Transverse colon (tissue), 4 donors: ENCODE measurements around the gene NPPA. TPM values are rescaled to one million over a fixed set of nuclear protein-coding genes. Genes with fewer than 3 reads are reported as not detected.

ENCODE experiments used
- DNase-seq: peaks from one replicate; pipeline ENCODE4 v3.0.0-alpha.2; 2019
- H3K27ac ChIP-seq, 4 donors: fragments of 200-600 bp; sonication (generic); 2 replicates each; pipeline ENCODE4 v1.5.1; 2016 to 2018; ENCODE audit warnings: inconsistent platforms in 4 of 4
- H3K27me3 ChIP-seq: fragments of 200-600 bp; sonication (generic); 2 replicates; pipeline ENCODE4 v1.5.1; 2017; ENCODE audit warnings: inconsistent platforms
- H3K36me3 ChIP-seq, 4 donors: fragments of 200-600 bp; sonication (generic); 2 replicates each; pipeline ENCODE4 v1.5.1; 2017 to 2019; ENCODE audit warnings: inconsistent platforms in 4 of 4
- H3K4me1 ChIP-seq, 4 donors: fragments of 200-600 bp; sonication (generic); 2 replicates each; pipeline ENCODE4 v1.5.1; 2017 to 2020; ENCODE audit warnings: inconsistent platforms in 4 of 4
- H3K4me3 ChIP-seq, 4 donors: fragments of 200-600 bp; sonication (generic); 1 replicate in 1 of 4; 2 replicates in 3 of 4; pipeline versions ENCODE4 v1.5.1 to v1.6.1; 2017 to 2019; ENCODE audit warnings: inconsistent platforms in 4 of 4
- H3K9me3 ChIP-seq, 2 donors: fragments of 200-600 bp; sonication (generic); 2 replicates each; pipeline ENCODE4 v1.5.1; 2017 to 2019; ENCODE audit warnings: inconsistent platforms in 2 of 2
- CTCF ChIP-seq, 5 experiments: fragments of 200-600 bp in 3 of 5; fragments of 450-650 bp in 2 of 5; sonication (generic) in 3 of 5; IDR thresholded peaks; 1 replicate in 2 of 5; 2 replicates in 3 of 5; pipeline ENCODE4 v1.5.1; 2016 to 2017; ENCODE audit warnings: antibody characterized with exemption in 5 of 5, inconsistent platforms in 3 of 5, mild to moderate bottlenecking in 2 of 5, moderate library complexity in 1 of 5
- EP300 ChIP-seq: sonication (generic); formaldehyde crosslinking; IDR thresholded peaks from one replicate; pipeline ENCODE4 v1.6.1; 2017; ENCODE audit warnings: antibody characterized with exemption, low read depth
- POLR2A ChIP-seq: fragments of 450-650 bp; IDR thresholded peaks from one replicate; pipeline ENCODE4 v1.6.1; 2016; ENCODE audit warnings: antibody characterized with exemption, mild to moderate bottlenecking, moderate library complexity
- POLR2AphosphoS5 ChIP-seq, 3 donors: sonication (generic); formaldehyde crosslinking; IDR thresholded peaks; one replicate each; pipeline ENCODE4 v1.6.1; 2016; ENCODE audit warnings: antibody characterized with exemption in 3 of 3
- WGBS, 2 donors: methylation state at CpG; one replicate each; pipeline ENCODE4 v1.1.5; 2018; ENCODE audit warnings: low coverage in 1 of 2; 5-methylcytosine and 5-hydroxymethylcytosine counted together
- in situ Hi-C, 4 donors: fragments of 200-750 bp; cut with MboI; loops; one replicate each; pipeline versions ENCODE4 v1.15.0 to v1.15.1; 2017; ENCODE audit warnings: low sequenced_read_pairs in 3 of 4, low pct_ligation_motif_present in 1 of 4, low pct_unique_long_range_greater_than_20kb in 1 of 4
- intact Hi-C: fragments of 100-400 bp; cut with DNase I; formaldehyde crosslinking; loops from one replicate; pipeline ENCODE4 v1.15.1; 2023; ENCODE audit warnings: low total_unique reads
- total RNA-seq, 4 donors: library from RNA; depleted of rRNA; stranded (reverse); fragments of >200 nt; gene quantifications; one replicate each; pipeline ENCODE4 v1.1.0, GENCODE V29; 2016

NPPA gene
- total RNA-seq, 4 donors from 2014 or later, result not detected

DNA sequence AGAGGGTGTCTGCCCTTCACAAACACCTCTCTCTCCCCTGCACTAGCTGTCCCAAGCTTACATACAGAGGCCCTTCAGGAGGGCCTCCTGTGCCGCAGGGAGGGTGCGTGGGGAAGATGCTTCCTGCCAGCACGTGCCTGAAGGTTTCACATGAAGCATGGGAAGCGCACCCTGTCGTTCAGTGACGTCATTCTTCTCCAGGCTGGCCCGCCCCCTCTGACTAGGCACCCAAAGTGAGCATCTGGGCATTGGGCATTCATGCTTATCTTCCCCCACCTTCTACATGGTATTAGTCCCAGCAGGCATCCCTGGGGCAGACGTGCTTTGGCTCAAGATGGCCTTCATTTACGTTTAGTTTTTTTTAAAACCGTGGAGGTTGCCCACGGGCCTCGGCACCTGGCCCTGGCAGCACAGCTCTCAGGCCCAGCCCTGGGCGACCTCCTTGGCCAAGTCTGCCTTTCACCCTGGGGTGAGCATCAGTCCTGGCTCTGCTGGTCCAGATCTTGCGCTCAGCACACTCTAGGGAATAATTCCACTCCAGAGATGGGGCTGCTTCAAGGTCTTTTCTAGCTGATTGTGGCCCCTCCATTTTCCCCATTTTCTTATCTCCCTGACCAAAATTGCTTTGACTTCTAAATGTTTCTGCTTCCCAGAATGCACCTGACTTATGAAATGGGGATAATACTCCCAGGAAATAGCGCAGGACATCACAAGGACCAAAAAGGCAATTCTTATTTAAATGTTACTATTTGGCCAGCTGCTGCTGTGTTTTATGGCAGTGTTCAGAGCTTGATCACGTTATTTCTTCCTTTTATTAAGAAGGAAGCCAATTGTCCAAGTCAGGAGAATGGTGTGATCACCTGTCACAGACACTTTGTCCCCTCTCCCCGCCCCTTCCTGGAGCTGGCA is 6.1 kb downstream of the NPPA start:
- peaks cover 0 to 49% (median 13%) of the 10 kb centered on the region in 4 donors for H3K36me3 ChIP-seq
- TF ChIP-seq CTCF (IDR thresholded peaks at IDR 0.05), result no peak
- no peak for TF ChIP-seq POLR2AphosphoS5 (IDR thresholded peaks at IDR 0.05)
- TF ChIP-seq EP300, result no peak
- TF ChIP-seq POLR2A, result no peak
- no peak overlapping the region for H3K4me3 ChIP-seq
- DNase-seq, result no peak
- H3K9me3 ChIP-seq, result no peaks in the 10 kb centered on the region
- in situ Hi-C loops, result loop anchor here in 3 of 4 donors (10.0 to 25.0 kb wide), 2 partner anchors 53 to 121 kb away; no protein-coding TSS in a partner anchor
- H3K27me3 ChIP-seq, result no peaks in the 10 kb centered on the region
- no peaks in the 10 kb centered on the region for H3K4me1 ChIP-seq
- intact Hi-C loops, result loop anchor here (5.0 kb wide), 1 partner anchor 1609 kb away; no protein-coding TSS in a partner anchor
- H3K27ac ChIP-seq, result no peak overlapping the region
- 69 to 81% methylated on average over 2 to 17 of the region's 17 CpGs for WGBS, 2 donors

DNA sequence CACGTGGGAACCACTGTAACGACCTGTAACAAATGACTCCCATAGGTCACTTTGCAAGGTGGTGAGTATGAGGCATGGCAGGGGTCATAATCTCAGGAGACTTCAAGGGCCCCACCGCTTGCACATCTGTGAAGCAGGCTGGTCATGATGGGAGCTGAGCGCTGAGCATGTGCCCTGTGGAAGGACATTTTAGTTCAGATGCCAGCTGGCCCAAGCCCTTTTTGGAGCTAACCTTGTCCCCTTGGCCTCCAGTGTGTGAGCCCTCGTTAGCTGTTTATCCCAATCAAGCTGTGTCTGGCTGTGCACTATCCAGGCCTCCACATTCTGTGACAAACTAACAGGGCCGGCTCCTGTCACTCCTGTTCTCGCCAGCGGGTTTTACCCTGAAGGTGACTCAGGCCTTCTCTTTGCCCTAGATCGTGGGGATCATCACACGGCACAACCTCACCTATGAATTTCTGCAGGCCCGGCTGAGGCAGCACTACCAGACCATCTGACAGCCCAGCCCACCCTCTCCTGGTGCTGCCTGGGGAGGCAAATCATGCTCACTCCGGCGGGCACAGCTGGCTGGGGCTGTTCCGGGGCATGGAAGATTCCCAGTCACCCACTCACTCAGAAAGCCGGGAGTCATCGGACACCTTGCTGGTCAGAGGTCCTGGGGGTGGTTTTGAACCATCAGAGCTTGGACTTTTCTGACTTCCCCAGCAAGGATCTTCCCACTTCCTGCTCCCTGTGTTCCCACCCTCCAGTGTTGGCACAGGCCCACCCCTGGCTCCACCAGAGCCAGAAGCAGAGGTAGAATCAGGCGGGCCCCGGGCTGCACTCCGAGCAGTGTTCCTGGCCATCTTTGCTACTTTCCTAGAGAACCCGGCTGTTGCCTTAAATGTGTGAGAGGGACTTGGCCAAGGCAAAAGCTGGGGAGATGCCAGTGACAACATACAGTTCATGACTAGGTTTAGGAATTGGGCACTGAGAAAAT is 7.6 kb downstream of the NPPA start:
- no peaks in the 10 kb centered on the region for H3K27me3 ChIP-seq
- no peak overlapping the region for H3K4me3 ChIP-seq
- H3K36me3 ChIP-seq, result peaks cover 0 to 63% (median 16%) of the 10 kb centered on the region in 4 donors
- in situ Hi-C loops (loop anchor here in 3 of 4 donors (10.0 to 25.0 kb wide), 2 partner anchors 55 to 122 kb away; no protein-coding TSS in a partner anchor), intact Hi-C loops (loop anchor here (5.0 kb wide), 3 partner anchors 52 to 1608 kb away; no protein-coding TSS in a partner anchor)
- no peaks in the 10 kb centered on the region for H3K9me3 ChIP-seq
- no peak for DNase-seq
- H3K4me1 ChIP-seq, result no peaks in the 10 kb centered on the region
- WGBS, 2 donors, result 91 to 95% methylated on average over 4 to 20 of the region's 20 CpGs
- no peak for TF ChIP-seq EP300
- TF ChIP-seq POLR2A, result no peak
- TF ChIP-seq CTCF (IDR thresholded peaks at IDR 0.05), result no peak
- TF ChIP-seq POLR2AphosphoS5 (IDR thresholded peaks at IDR 0.05), result no peak
- H3K27ac ChIP-seq, result no peak overlapping the region

DNA sequence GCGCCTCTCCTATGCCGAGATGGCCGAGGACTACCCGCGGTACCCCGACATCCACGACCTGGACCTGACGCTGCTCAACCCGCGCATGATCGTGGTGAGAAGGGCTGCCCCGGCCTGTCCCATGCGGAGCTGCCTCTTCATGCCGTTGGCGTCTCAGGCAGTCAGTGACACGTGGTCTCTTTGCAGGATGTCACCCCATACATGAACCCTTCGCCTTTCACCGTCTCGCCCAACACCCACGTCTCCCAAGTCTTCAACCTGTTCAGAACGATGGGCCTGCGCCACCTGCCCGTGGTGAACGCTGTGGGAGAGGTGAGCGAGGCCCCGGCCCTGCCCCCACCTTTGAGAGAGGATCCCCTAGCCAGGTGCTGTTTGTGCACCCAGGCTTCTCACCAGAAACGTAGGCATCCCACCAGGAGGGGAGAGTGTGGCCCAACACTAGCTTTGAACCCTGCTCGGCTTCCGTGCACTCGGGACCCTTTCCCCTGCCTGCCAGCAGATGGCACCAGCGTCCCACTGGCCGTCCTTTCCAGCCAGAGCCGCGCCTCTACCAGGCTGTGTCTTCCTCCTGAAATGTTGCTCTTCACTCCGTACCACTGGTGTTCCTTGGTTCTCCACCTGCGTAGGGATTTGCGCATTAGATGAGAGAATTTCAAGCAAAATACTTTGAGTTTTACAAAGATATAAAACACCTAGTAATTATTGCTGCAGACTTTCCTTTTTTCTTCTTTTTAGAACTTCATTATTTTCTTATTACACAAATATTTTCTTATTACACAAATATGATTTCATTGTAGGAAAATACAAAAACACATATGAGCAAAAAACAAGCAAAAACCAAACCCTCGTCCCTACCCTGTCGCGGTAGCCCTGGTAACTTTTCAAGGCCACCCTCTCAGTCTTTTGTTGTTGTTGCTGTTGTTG is 9.0 kb downstream of the NPPA start:
- Histone ChIP-seq H3K27ac (no peak overlapping the region), H3K27me3 (no peaks in the 10 kb centered on the region), H3K9me3 (no peaks in the 10 kb centered on the region), H3K4me1 (no peaks in the 10 kb centered on the region), H3K36me3 (peaks cover 0 to 73% (median 22%) of the 10 kb centered on the region in 4 donors), H3K4me3 (no peak overlapping the region)
- peak; percentile 71 for DNase-seq
- intact Hi-C loops (loop anchor here (5.0 kb wide), 2 partner anchors 54 to 69 kb away; no protein-coding TSS in a partner anchor), in situ Hi-C loops (loop anchor here in 3 of 4 donors (25.0 kb wide), 1 partner anchor 124 kb away; no protein-coding TSS in a partner anchor)
- no peak for TF ChIP-seq POLR2A
- TF ChIP-seq EP300, result no peak
- peak in 1 of 3 donors; percentile 15 for TF ChIP-seq POLR2AphosphoS5 (IDR thresholded peaks at IDR 0.05)
- TF ChIP-seq CTCF (IDR thresholded peaks at IDR 0.05), result peak; percentile 91 to 96 (median 95)
- WGBS, 2 donors, result 60 to 64% methylated on average over 6 to 40 of the region's 40 CpGs
